ENCODE results near the gene SCARF1.
"Not testable (repeated sequence)": the region's sequence is repeated elsewhere in the genome, so short reads cannot be mapped to it uniquely, and the experiment has no call there.

SCARF1 gene

GRCh38 chr17:1645207-1646171, at the start of gene SCARF1:
SCARF1 (minus strand) TSS chr17:1645732; CDS start chr17:1645697, 35 bp downstream.
- DNase-seq (ENCODE audit: low read depth), result no peak

DNA sequence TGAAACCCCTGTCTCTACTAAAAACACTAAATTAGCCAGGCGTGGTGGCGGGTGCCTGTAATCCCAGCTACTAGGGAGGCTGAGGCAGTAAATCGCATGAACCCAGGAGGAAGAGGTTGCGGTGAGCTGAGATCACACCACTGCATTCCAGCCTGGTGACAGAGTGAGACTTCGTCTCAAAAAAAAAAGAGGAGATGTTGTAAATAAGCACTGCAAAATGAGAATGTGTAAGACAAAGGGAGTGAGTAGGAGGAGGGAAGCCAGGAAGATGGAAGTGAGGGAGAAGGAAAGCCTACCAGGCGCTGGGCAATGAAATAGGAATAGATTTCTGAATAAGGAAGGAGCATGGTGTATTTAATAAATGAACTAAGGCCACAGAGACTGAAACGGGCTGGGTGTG, 47.8 kb upstream of the SCARF1 start:
- DNase-seq (ENCODE audit: low read depth), result no peak

DNA sequence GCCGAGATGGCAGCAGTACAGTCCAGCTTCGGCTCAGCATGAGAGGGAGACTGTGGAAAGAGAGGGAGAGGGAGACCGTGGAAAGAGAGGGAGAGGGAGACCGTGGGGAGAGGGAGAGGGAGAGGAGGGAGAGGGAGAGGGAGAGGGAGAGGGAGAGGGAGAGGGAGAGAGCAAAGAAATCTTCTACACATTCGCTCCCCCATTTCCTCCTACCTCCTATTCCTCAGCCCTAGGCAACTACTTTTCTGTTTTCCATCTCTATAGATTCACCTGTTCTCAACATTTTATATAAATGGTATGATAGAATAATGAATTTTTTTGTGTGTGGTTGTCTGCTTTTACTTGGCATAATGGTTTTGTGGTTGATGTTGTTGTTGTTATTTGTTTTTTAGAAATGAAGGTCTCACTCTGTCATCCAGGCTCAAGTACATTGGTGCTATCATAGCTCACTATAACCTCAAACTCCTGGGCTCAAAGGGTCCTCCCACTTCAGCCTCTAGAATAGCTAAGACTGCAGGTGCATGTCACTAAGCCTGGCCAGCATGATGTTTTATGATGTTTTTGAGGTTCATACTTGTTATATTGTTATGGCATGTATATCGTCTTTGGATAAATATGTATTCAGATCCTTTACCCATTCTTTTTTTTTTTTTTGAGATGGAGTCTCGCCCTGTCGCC, 45.2 kb upstream of the SCARF1 start:
- no peak for DNase-seq (ENCODE audit: low read depth)

- DNase-seq (ENCODE audit: low read depth), result not testable (repeated sequence)
These were observed 42.9 kb upstream of the SCARF1 start for GRCh38 chr17:1688405-1688804.

- DNase-seq (ENCODE audit: low read depth), result no peak
These were observed 40.6 kb upstream of the SCARF1 start for GRCh38 chr17:1686086-1686485.

DNA sequence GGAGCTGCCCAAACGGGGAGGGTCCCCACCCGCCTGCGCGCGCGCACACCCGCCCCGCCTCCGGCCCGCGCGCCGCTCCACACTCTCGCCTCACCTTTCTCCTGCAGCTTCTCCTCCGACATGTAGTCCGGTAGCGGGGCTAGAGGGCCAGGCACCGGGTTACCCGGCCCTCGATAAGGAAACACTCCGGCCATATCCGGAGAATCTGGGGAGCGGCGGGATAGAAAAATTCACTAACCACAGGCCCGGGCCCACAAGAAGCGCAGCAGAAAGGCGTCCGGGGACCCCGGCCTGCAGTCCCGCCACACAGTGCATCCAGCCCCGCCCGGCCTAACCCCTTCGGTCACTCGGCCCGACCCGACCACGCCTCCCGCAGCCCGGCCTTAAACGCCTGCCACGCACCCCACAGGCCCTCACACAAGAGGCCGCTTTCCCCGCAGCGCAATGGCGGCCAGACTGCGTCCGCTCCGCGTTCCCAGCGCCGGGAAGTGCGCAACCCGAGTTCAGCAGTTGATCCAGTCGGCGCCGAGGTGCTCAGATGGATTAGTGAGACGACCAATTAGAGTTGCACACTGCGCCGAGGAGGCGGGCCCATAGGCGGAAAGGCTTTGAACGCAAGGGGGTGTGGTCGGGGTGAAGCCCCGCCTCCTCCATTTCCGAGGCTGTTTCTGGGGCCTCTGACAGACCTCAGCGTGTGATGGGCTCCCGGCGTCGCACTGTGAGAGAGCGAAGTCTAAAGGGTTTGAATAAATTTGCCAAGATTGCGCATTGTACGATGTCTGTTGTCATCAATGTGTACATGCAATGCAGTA, 39.1 kb upstream of the SCARF1 start, which contains the start of gene PRPF8:
Gene PRPF8 (minus strand): TSS at position 490 of the 812 bp plus-strand sequence. CDS start 296 bp downstream, at position 194.
- peak; percentile 94 for DNase-seq (ENCODE audit: low read depth)

DNA sequence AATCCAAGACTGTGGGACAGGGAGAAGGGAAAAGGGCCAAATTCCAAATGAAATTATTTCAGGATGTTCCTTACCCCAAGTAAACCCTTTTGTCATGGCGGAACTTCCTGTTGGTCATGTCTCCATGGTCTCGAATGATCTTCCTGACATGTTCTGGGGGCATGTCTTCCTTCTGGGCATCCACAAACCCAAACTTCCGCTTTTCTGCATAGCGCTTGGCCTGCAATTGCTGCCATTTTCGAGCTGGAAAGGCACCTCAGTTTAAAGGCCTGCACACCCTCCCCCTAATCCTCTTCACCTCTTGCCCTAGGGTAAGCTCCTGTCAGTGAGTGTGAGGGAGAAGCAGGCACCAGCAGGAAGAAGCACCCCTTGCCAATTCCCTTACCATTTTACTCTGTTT, 37.9 kb upstream of the SCARF1 start:
- no peak for DNase-seq (ENCODE audit: low read depth)

DNA sequence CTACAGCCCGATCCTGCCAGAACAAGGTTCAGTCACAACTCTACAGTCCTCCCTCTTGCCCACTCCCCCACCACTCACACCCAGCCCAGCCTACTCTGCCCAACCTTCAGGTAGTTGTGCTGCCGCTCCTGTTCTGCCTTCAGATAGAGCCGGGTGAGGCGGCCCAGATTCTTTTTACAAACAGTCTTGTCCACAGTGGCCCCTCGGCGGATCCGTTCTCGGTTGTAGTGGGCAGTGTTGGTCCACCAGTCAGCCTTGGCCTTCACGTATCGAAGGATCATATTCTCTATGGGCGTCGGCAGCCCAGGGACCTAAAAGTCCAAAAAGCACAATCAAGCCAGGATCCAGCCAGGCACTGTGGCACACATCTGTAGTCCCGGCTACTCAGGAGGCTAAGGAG, 30.9 kb upstream of the SCARF1 start:
- DNase-seq (ENCODE audit: low read depth), result no peak

DNA sequence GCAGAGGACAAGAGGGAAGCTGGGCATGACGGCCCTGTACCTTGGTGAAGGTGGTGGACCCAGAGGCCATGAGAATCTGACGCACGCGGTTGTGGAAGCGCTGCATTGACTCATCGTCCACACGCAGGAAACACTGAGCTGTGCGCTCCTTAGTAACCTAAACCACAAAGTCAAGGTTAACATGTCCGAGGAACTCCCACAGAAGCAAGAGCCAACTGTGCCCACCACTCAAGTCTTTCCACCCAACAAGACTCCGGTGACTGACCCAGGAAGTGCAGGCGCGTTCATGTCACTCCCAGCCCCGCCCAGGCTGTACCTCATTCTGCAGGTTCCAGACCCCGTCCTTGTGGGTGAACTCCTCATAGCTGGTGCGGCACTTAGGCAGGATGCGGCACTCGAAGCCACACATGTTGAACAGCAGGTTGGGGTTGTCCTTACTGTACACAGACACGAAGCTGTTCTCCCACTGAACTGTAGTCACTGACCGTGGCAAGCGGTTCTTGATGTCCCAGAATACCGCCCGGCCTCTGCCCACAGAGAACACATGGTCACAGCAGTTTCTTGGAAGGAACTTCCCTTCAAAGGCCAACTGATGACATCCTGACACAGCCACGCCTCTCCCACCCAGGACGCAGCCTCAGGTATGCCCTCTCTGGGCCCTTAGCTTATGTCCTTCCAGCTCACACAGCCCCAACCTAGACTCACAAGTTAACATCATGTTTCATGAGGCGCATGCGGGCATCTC, 27.7 kb upstream of the SCARF1 start:
- no peak for DNase-seq (ENCODE audit: low read depth)

- not testable (repeated sequence) for DNase-seq (ENCODE audit: low read depth)
These were observed 18.4 kb upstream of the SCARF1 start for GRCh38 chr17:1663934-1664333.

GRCh38 chr17:1661045-1661444, 15.5 kb upstream of the SCARF1 start:
- no peak for DNase-seq (ENCODE audit: low read depth)

GRCh38 chr17:1658100-1658499, 12.6 kb upstream of the SCARF1 start:
- no peak for DNase-seq (ENCODE audit: low read depth)

DNA sequence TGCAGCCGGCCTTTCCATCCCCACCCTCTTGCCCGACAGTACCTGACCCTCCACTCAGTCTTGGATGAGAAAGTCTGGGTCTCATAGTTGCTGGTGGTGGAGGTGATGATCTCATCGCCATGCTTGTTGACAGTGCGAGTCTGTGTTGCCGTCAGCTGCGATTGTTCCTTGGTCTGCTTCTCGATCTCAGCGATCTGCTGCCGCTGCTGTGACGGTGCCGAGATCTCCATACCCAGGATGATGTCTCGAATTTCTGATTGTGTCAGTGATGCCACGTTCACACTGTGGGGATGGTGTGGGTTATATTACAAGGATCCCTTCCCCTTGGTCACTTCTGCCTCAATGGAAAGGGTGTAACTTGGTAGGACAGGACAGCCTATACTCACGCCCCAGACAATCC, 8.2 kb upstream of the SCARF1 start:
- no peak for DNase-seq (ENCODE audit: low read depth)

- not testable (repeated sequence) for DNase-seq (ENCODE audit: low read depth)
These were observed 7.3 kb upstream of the SCARF1 start for GRCh38 chr17:1652794-1653193.

GRCh38 chr17:1651559-1651844, 6.0 kb upstream of the SCARF1 start:
- no peak for DNase-seq (ENCODE audit: low read depth)

DNA sequence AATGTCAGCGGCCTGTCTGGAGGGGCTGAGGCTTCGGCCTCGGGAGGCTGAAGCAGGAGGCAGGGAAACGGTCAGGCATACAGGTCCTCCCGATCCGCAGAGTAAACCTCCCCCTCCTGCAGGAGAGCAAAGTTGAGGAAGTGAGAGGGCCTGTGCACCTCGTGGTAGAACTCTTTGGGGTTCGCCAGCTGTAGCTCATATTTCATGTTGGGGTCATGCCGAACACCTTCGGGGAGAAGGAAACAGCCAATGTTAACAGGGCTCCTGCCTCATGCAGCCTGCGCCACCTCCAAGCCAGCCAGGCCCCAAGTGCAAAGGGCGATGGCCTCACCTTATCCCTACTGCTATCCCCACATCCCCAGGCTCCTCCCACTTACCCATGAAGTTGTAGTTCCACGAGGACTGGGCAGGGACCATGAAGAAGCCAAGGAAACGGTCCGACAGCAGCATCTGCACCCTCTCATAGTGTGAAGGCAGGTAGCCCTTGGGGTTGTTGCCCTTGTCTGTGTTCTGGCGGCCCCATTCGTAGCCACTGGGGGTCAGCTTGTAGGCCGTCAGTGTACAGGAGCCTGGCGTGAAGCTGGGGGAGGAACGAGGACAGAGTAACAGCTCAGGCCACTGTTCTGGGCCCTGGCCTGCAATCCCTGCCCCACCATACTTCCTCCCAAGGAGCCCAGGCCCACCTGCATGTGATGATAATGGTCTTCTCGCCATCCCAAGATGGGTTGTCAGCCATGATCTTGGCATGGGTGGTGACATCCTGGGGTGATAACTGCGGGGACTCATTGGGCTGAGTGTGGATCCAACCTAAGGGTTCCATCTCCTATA, 5.4 kb upstream of the SCARF1 start:
- no peak for DNase-seq (ENCODE audit: low read depth)

DNA sequence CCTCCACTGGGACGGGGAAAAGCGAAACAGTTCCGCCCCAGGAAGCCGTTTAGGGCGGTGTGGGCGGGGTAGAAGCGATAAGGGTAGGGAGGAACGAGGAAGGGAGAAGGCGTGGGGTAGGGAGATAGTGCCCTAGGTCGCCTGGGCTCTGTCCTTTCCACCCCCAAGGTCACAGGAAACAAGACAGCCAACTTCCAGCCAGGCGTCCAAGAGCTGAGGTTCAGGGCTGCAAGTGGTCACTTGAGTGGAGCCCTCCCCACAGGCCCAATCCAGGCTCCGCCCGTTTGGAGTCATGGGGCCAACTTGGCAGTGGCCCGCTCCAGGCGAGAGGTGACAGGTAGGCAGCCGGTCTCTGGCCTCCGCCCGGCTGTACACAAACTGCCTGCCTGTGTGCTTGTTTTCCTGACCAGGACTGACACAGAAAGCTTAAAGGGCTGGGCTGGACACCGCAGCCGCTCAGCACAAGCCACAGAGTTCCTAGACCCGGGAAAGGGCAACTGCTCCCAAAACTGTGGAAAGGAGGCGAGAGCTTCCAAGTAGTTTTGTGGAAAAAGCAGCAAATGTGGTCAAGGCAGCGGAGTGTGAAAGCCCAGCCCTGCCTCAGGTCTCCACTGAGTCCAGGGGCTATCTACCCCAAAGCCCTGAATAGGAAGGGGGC, 4.4 kb upstream of the SCARF1 start, which contains the start of gene RILP:
Gene RILP (minus strand): TSS at position 23 of the 658 bp plus-strand sequence. CDS start 62 bp downstream, outside the sequence.
- DNase-seq (ENCODE audit: low read depth), result no peak

DNA sequence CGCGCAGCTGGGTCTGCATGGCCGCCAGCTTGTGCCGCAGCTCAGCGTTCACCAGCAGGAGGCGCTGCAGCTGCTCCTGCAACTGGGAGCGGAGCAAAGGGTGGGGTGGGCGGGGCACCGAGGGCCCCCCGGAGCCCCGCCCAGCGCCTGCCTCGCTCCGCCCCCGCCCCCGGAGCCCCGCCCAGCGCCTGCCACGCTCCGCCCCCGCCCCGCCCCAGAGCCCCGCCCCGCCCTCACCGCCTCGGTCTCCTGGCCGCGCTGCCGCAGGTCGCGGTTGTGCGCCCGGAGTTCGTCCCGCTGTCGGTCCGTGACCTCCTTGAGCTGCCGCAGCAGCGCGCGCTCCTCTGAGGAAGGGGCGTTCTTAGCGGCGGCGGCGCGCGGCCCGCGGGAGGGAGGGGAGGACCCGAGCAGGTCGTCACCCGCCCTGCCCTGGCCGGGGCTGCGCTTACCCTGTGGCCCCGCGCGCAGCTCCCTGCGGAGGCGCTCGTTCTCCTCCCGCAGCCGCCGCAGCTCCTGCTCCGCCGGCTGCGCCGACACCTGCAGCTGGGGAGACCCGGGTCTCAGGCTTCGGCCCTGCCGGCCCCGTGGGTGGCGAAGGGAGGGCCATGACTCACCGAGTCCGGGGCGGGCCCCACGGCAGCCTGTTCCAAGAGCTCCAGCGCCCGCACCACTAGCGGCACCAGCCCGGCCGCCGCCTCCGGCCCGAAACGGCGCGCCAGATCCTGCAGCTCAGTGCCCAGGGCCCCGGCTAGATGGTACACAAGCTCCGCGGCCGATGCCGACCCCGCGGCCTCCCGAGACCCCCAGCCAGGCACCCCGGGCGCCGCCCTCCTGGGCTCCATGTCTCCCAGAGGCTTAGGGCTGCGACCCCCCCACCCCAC, 3.7 kb upstream of the SCARF1 start:
- peak; percentile 86 for DNase-seq (ENCODE audit: low read depth)

All from stimulated activated CD8-positive, alpha-beta memory T cell treated with anti-CD3 and anti-CD28 coated beads, Interleukin-12 subunit alpha, Interleukin-12 subunit beta, amount 100 ng/mL, for 4 hours (primary cell).